LHCN-M2 (cell line): ENCODE data around the gene PRKCB. TPM values are rescaled to one million over a fixed set of nuclear protein-coding genes. Genes with fewer than 3 reads are reported as not detected.
"Not testable (repeated sequence)": the region's sequence is repeated elsewhere in the genome, so short reads cannot be mapped to it uniquely, and the experiment has no call there.

Source experiments
- DNase-seq: peaks from one replicate; pipeline ENCODE4 v3.0.0-alpha.2; 2012; ENCODE audit warnings: low read depth
- total RNA-seq: library from RNA; depleted of rRNA; stranded (reverse); fragments of >200 nt; gene quantifications from 2 replicates; pipeline ENCODE4 v1.2.3, GENCODE V29; 2014

PRKCB gene
- total RNA-seq, 1 experiment from 2014 or later: not detected

GRCh38 chr16:24085666-24086065 is 249.9 kb downstream of the PRKCB start:
- no peak for DNase-seq

DNA sequence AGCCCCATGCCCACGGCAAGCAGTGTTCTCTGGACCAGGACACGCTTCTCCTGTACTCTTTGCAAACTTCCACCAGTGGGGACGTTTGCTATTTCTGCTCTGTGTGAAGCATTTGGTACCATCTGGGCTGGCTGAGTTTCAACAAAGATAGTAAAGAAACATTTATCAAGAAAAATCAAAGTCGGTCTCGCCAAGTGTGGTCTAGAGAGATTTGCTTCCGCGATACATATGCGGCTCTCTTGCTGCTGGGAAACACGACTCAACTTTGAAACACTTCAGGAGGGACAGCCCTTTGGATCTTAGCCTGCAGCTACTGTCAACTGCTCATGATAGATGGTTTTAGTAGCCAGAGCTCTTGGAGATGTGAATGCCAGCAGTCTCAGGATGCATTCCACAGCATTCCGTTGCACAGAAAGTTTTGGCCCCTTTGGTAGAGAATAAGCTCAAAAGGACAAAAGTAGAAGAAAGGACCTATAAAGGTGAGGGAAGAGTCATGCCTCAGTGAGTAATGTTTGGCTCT is 252.2 kb downstream of the PRKCB start:
- DNase-seq: no peak

DNA sequence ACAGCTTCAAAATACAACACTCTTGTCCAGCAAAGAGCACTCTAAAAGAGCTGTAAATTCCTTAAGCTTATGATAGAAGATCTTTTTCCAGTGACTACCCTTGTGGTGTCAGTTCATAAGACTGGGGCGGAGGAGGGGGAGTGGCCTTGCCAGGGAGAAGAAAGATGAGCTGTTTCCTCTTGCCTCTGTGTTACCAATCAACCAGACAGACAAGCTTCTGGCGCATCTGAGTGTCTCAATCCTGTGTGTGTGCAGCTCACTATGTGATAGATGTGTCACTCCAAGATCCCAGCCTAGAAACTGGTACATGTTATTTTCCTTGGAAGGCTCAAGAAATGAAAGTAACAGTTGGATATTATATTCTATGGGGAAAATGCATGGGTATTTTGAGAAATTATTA is 253.0 kb downstream of the PRKCB start:
- DNase-seq: no peak

DNA sequence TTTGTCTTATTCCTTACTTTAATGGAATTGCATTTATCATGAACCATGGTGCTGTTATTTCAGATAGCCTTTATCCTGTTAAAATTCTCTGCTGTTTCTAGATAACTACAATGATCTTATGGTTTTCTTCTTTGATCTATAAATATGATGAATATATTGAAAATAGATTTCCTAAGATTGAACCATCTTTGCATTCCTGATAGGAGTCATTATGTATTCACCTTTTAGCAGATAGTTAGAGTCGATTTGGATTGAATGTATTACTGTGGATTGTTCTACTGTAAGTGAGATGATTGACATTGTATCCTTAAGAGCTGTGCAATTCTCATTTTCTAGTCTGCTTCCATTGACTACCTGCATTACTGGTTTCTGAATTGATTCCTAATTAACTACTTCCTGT is 255.3 kb downstream of the PRKCB start:
- no peak for DNase-seq

DNA sequence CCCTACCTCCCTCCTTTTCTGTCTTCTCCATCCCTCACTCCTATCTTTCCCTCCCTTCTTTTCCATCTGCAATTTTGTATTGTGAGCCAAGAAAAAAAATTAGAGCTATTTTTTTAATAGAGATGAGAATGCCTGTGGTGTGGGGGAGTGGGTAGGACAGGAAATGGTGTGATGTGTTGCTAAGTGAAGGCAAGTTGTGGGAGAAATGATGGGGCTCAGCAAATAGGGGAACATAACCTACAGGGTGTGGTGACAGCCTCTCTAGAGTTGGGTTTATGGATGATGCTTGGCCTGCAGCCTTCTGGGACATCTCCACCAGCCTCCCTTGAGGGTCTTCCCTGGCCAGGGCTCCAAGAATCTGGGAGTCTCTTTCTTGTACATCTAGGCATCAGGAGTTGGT is 257.3 kb downstream of the PRKCB start:
- no peak for DNase-seq

DNA sequence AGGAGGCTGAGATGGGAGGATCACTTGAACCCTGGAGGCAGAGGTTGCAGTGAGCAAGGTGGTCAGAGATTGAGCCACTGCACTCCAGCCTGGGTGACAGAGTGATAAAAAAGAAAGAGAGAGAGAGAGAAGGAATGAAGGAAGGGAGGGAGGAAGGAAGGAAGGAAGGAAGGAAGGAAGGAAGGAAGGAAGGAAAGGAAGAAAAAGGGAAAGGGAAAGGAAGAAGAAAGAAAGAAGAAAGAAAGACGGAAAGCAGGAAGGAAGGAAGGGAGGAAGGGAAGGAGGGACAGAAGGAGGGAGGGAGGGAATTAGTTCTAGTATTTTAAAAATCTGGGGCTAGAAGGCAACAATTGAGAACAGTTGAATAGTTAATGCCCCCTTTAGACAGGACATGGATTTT is 258.9 kb downstream of the PRKCB start:
- DNase-seq: no peak

- DNase-seq: no peak
Measured at GRCh38 chr16:24098896-24099295, 263.1 kb downstream of the PRKCB start.

DNA sequence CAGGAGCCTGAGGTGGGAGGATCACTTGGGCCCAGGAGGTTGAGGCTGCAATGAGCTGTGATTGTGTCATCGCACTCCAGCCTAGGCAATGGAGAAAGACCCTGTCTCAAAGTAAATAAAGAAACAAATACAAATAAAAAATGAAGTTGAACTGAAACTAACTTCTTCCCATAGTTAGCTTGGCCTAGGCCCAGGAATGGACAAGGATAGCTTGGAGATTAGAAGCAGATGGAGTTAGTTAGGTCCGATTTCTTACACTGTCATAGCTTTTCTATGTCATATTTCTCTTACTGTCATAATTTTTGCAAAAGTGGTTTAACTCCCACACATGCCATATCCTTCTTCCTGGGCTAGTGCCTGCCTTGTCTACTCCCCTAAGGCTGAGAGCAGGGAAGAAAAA is 265.6 kb downstream of the PRKCB start:
- DNase-seq: no peak

DNA sequence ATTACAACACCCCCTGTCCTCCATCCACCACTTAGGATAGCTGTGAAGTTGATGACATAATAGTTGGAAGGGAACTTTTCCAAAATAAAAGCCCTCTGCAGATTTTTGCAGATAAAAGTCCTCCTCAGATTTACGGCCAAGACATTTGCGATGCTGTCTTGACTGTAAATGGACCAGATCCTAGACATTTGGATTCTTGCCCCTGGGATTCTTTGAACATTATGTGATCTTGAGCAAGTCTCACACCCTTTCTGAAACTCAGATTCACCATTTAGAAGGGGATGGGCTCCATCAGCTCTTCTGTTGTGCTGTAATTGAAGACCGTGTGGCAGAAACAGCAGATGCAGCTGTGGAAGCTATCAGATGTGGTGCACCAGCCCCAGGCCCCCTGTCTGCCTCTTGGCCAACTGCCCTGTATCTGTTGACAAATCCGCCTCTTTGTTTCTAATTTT is 266.5 kb downstream of the PRKCB start:
- no peak for DNase-seq

- DNase-seq: not testable (repeated sequence)
Measured at GRCh38 chr16:24105471-24105870, 269.7 kb downstream of the PRKCB start.

GRCh38 chr16:24108090-24108489 is 272.3 kb downstream of the PRKCB start:
- DNase-seq: not testable (repeated sequence)

- no peak for DNase-seq
Measured at GRCh38 chr16:24111724-24112302, 276.0 kb downstream of the PRKCB start.

DNA sequence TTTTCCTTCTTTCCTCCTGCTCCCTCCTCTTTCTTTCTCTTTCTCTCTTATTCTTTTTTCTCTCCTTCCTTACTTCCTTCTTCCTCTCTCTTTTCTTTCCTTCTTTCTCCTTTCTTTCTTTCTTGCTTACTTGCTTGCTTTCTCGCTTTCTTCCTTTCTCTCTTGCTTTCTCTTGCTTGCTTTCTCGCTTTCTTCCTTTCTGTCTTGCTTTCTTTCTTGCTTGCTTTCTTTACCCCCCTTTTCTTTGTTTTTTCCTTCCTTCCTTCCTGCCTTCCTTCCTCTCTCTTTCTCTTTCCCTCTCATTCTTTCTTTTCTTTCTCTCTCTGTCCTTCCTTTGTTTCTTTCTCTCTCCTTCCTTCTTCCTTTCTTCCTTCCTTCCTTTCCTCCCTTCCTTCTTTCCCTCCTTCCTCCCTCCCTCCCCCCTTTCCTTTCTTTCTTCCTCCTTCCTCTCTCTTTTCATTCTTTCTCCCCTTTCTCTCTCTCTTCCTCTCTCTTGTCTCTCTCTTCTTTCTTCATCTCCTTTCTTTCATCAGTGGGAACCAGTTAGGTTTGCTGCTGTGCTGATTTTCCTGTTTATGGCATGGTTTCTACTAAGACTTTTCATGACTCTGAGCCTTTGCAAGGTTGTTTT is 277.4 kb downstream of the PRKCB start:
- no peak for DNase-seq

DNA sequence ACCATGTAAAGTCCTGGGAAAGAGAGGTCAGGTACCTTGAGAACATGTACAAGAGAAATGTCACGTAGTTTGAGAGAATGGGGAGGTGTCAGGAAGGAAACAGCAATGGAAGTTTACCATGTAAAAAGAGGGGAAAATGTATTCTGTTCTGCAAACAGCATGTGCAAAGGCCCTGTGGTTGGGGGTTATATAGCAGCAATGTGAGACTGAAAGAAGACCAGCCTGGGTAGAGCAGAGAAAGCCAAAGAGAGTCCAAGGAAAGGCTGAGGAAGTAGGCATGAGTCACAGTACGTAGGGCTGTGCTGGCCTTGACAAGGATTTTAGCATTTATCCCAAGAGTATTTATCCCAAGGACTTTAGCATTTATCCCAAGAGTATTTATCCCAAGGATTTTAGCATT is 279.1 kb downstream of the PRKCB start:
- DNase-seq: no peak

DNA sequence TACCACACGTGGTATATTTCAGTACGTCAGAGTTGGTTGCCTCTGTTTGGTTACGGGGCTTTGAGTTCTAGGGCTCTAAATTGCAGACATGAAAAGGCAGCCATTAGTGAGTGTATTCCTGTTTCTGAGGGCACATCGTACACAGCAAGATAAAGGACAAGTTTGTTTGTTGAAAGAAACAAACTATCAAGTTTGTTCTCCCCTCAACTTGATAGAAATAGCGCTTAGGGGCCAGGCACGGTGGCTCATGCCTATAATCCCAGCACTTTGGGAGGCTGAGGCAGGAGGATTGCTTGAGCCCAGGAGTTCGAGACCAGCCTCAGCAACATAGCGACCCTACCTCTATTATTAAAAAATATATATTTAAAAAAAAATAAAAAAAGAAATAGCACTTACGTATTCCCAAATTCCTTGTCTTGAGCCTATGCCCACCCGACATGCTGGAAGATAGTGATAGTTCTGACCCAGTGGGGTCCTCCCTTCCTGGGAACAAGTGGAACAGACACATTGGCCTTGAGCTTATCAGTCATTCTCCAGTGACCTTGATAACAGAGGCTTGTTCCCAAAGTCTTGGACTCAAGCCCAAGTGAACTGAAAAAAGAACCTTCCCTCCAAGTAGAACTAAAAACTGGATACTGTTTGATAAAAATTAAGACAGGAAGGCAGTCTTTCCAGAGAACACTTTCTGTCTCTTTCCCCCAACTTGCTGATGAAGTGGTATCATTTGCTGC is 280.4 kb downstream of the PRKCB start:
- no peak for DNase-seq

GRCh38 chr16:24116989-24117388 is 281.2 kb downstream of the PRKCB start:
- no peak for DNase-seq

DNA sequence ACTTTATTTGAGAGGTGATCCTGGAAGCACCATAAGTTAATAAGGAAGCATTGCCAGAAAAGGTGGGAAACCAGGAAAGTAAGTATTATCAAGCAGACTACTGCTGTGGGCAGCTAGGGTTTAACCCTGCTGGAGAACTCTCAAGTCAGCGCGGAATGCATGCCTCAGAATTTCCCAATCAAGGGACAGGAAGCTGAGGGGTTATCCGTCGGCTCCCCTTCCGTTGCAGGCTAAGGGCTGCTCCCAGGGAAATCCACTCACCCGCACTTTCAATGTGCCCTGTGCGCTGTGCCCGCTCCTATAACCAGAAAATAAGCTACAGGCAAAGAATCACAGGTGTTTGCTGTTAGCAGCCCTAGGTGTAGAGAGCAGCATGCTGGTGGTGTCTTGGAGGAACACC is 281.9 kb downstream of the PRKCB start:
- no peak for DNase-seq

DNA sequence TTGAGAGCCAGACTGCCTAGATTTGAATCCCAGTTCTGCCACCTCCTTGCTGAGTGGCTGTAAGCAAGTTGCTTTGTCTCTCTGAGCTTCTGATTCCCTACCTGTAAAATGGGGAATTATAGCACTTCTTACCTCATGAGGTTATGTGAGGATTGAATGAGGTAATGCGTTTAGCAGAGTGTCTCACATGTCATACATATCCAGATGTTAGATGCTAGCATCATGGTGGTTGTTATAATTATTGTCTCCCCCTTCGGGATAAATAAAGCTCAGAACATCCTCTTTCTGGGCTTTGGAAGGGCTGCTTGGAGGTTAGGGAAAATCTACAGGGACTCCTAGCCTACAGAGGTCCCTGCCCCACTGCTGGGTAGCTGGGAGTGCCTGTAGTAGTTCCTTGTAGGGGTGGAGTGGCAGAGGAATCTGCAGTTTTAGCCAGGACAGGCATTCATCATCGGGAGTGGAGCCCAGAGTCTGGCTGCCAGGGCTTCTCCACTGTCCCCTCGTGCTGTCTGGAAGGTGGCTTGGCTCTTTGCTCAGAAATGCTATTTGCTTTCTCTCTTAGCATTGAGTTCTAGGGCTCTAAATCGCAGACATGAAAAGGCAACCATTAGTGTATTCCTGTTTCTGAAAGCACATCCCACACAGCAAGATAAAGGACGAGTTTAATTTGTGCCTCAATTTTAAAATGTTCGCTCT is 282.5 kb downstream of the PRKCB start:
- no peak for DNase-seq

DNA sequence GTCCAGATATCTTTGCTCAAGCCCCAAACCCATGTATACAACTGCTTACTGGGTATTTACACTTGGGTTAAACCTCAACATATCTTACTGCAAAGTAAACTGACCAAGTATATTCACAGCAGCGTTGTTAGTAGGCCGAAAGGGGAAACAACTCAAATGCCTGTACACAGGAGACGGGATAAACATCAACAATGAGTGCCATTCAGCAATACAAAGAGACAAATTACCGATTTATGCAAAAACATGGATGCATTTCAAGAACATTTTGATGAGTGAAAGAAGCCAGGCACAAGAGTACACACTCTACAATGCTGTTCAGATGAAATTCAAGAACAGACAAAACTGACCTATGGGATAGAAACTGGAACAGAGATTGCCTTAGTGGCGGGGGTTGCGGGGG is 284.0 kb downstream of the PRKCB start:
- DNase-seq: no peak

GRCh38 chr16:24123275-24123674 is 287.5 kb downstream of the PRKCB start:
- no peak for DNase-seq

DNA sequence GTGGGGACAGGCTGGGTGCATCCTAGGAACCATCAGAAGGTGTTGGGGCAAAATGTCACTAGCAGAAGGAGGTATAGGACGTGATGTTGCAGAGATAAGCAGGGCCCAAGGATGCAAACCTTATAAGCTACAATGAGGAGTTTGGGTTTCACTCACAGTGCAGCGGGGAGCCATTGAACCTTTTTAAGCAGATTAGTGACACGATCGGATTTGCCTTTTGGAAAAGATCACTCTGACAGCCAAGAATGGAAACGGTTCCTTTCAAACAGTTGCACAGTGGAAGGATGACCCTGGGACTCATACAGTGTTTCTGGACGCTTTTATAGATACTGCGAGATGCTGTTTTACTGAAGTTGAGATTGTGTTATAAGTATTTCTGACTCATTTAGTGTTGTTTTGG is 288.5 kb downstream of the PRKCB start:
- no peak for DNase-seq

DNA sequence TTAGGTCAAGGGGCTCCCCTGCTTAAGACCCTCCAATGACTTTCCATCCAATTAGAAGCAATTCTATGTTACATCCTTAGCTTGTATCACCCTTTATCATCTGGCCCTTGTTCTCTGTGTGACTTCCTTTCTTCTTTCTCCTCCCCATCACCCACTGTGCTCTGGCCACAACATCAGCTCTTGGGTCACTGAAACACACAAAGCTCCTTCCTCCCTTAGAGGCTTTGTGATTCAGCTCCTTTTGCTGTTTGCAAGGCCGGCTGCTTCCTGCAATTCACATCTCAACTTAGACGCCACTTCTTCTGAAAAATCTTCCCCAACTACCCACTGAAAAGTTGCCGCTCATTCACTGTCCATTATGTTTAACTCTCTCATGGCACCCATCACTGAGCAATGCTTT is 289.4 kb downstream of the PRKCB start:
- no peak for DNase-seq
